Measurements from ENCODE around the gene PIK3CA.

DNA sequence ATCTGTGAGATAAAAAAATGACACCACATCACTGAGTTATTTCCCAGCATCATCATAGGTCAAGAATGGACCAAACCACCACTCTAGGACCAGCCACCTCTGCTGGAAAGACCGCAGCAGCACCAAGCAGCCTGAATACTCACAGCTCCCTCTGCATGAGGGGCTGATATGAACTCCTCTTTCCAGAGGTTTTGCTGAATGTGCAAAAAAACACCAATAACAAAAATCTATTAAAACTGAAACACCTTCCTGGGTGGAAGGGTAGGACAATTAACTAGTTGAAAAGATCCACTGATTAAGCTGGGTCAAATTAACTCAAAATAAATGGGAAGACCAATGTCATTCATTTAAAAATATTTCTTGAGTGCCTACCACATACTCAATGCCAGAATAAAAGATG is 131.7 kb downstream of the PIK3CA start:
- TF ChIP-seq, protein P1, sequence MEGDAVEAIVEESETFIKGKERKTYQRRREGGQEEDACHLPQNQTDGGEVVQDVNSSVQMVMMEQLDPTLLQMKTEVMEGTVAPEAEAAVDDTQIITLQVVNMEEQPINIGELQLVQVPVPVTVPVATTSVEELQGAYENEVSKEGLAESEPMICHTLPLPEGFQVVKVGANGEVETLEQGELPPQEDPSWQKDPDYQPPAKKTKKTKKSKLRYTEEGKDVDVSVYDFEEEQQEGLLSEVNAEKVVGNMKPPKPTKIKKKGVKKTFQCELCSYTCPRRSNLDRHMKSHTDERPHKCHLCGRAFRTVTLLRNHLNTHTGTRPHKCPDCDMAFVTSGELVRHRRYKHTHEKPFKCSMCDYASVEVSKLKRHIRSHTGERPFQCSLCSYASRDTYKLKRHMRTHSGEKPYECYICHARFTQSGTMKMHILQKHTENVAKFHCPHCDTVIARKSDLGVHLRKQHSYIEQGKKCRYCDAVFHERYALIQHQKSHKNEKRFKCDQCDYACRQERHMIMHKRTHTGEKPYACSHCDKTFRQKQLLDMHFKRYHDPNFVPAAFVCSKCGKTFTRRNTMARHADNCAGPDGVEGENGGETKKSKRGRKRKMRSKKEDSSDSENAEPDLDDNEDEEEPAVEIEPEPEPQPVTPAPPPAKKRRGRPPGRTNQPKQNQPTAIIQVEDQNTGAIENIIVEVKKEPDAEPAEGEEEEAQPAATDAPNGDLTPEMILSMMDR (IDR thresholded peaks at IDR 0.05; ENCODE audit: insufficient read depth, low read depth, low read length): no peak
- TF ChIP-seq EZH2 (IDR thresholded peaks at IDR 0.05; ENCODE audit: insufficient read depth, low read length): no peak
